Stimulated activated CD4-positive, alpha-beta T cell treated with anti-CD3 and anti-CD28 coated beads, Interleukin-2, amount 100 ng/mL, for 48 hours (primary cell): ENCODE results near the gene HSPA8.

Experiments used
- DNase-seq, 2 donors: peaks; one replicate each; pipeline ENCODE4 v3.0.0-alpha.2; 2020

HSPA8 gene

DNA sequence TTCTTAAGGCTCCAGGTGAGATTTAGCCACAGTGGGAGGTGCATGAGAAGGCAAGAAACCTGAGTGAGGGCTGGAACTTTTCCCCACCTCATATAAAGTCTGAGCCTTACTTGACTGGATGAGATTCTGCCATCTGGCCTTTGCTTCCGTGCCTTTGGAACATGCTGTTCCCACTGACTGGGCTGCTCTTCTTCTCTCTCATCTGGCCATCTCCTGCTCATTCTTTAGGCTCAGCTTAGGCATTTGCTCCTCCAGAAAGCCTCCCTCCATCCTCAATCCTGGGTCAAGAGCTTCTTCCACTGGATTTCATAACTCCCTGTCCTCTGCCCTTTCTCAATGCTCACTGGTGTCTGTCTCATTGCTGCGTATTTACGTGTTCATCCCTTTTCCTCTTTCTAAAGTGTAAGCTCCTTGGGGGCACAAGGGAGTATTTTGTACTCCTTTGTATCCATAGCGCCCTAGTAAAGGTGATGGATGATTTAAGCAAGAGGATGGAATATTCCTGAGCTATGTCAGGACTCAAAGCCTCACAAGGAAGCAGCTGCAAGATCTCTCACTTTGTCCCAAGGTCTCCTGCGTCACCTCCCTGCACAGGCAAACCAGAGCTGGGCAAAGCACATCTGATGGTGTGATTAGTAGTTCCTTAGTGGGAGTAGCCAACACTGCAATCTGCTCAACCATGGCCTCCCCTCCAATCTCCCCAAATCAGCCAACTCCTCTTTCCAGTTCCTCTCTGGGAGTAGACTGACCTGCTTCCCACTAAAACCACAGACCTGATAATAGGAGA is 15.3 kb downstream of the HSPA8 start:
- no peak for DNase-seq

GRCh38 chr11:123045101-123045500 is 16.8 kb downstream of the HSPA8 start:
- DNase-seq: no peak

GRCh38 chr11:123041185-123041584 is 20.8 kb downstream of the HSPA8 start:
- DNase-seq: no peak

DNA sequence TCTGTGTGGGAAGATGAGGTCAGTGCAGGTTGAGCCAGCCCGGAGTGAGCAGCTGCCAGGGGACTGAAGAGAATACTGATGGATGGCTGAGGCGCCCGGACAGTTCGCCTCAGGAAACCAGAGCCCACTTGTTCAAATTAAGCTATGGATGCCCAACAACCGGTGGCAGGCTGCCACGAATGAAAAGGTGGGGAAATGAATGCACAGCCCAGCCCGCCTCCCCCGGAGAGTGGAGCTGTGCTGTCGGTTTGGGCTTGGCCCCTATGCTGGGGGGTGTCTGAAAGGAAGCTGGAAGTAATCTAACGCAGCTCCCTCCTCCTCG is 21.9 kb downstream of the HSPA8 start:
- DNase-seq: no peak

DNA sequence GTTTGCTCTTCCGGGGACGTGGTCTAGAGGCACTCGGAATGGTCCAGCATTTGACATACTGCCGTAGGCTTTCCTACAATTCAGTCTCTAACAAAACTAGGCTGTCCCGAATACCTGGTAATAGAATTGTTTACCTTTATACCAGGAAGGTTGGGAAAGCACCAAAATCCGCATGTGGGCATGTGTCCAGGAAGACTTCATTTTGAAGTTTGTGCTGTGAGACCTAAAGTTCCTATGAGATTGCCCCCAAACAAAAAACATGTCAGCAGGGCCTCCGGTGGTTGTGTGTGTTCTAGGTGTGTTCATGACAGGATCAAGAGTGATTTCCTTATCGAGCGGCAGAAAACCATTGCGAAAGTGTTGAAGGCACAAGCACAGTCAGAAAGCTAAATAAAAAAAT is 26.1 kb downstream of the HSPA8 start:
- DNase-seq: no peak

GRCh38 chr11:123034597-123034996 is 27.3 kb downstream of the HSPA8 start:
- no peak for DNase-seq

DNA sequence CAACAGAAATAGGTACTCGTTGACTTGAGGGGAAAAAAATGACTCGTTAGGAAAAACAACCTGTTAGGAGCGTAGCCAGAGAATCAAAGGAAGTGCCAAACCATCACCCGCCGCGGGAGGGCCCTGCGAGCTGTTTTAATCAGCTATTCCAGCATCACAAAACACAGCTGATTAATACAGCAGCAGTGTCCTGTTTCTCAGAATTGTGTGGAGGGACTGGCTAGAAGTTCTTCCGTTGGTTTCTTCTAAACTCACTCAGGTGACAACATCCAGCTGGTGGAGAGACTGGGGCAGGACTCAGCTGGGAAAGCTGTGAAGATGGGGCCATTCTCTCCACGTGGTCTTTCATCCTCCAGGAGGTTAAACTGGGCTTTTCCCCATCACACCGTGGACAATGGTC is 28.0 kb downstream of the HSPA8 start:
- no peak for DNase-seq

GRCh38 chr11:123030517-123030916 is 31.4 kb downstream of the HSPA8 start:
- DNase-seq: no peak

GRCh38 chr11:123020968-123021367 is 41.0 kb downstream of the HSPA8 start:
- peak; percentile 7 to 11 for DNase-seq

DNA sequence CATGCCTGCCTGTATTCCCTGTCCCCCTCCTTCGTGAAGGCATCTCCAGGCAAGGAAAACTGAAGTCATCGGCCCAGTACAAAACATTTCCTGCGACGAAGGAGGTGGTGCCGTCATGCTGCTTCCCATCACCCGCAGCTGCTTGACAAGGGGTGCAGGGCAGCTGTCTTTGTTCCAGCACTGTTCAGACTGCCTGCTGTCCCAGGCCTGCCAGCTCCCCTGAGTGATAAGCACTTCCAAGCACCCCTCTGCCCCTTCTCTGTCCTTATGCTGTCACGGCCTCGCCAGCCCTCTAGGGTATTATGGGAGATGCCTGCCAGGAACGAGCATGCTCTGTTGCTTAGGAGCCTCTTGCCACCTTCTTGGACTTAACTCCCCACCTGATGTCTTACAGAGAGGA is 43.2 kb downstream of the HSPA8 start:
- no peak for DNase-seq

DNA sequence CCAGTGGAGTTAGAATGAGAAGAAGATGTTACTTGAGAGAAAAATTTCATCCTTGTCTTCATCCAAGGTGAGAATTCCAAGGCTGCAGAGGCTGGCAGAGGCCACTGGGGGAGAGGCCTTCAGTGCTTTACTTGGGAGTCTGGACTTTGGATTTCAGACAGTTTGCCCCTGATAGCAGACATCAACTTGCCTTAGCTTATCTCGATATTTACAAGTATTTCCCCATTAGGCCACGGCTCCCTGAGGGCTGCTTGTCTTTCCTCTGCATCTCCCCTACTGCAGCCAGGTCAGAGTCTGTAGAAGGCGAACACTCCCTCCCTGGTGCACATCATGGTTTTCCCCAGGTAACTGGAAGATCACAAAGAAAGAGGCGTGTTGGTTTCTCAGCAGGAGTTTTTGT is 50.4 kb downstream of the HSPA8 start:
- DNase-seq: no peak
